Breast epithelium (tissue), 3 donors: Measurements from ENCODE around the gene RUSC2.

Experiments
- POLR2A ChIP-seq: fragments of 450-650 bp; IDR thresholded peaks from one replicate; pipeline ENCODE4 v1.6.1; 2016; ENCODE audit warnings: antibody characterized with exemption, mild to moderate bottlenecking, moderate library complexity
- POLR2AphosphoS5 ChIP-seq, 3 donors: sonication (generic); formaldehyde crosslinking; IDR thresholded peaks; one replicate each; pipeline ENCODE4 v1.6.1; 2017; ENCODE audit warnings: antibody characterized with exemption in 3 of 3
- TF ChIP-seq, protein P1 (sequence below), 3 donors: fragments of 450-650 bp; IDR thresholded peaks; one replicate each; pipeline ENCODE4 v1.5.1; 2016 to 2017; ENCODE audit warnings: antibody characterized with exemption in 3 of 3, mild to moderate bottlenecking in 3 of 3, moderate library complexity in 3 of 3

DNA sequence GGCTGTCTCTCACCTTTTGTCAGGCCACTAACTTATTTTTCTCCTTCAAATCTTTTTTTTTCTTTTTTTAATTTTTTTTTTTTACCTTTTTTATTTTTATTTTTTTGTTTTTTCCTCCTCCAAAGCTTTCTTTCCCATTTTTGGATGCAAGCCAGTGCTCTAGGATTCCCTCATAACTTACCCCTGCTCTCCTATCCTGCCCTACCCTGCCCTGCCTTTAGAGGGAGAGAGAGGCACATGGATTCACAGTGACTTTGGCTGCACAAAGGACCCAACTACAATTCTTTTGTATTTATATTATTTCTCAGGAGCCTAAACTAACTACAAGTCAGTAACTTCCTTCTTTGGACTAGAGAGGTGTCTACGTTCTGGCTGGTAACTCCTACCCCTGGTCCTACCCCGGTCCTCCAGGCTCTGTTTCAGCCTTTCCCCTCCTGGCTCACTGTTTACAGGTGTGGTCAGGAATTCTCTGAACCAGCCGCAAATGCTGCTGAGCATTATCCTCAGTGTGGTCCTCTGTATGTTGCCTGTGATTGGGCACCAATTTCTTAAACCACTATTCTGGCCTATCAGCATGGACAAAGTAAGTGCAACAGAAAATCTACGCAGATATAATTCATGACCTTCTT, 8.4 kb upstream of the RUSC2 start:
- TF ChIP-seq, protein P1, sequence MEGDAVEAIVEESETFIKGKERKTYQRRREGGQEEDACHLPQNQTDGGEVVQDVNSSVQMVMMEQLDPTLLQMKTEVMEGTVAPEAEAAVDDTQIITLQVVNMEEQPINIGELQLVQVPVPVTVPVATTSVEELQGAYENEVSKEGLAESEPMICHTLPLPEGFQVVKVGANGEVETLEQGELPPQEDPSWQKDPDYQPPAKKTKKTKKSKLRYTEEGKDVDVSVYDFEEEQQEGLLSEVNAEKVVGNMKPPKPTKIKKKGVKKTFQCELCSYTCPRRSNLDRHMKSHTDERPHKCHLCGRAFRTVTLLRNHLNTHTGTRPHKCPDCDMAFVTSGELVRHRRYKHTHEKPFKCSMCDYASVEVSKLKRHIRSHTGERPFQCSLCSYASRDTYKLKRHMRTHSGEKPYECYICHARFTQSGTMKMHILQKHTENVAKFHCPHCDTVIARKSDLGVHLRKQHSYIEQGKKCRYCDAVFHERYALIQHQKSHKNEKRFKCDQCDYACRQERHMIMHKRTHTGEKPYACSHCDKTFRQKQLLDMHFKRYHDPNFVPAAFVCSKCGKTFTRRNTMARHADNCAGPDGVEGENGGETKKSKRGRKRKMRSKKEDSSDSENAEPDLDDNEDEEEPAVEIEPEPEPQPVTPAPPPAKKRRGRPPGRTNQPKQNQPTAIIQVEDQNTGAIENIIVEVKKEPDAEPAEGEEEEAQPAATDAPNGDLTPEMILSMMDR (IDR thresholded peaks at IDR 0.05), result peak; percentile 16 to 56 (median 38)
- TF ChIP-seq POLR2A, result no peak
- no peak for TF ChIP-seq POLR2AphosphoS5 (IDR thresholded peaks at IDR 0.05)
